IPS DF 4.7 (cell line): ENCODE measurements around the gene ANXA4.
A peak's percentile ranks its signal among the peaks of the same experiment; 100 is the strongest.
"Not testable (repeated sequence)": the region's sequence is repeated elsewhere in the genome, so short reads cannot be mapped to it uniquely, and the experiment has no call there.

Experiments
- DNase-seq: peaks from one replicate; pipeline ENCODE4 v3.0.0-alpha.2; 2013; ENCODE audit warnings: low spot score; ENCODE audit errors: extremely low read depth

Gene ANXA4

GRCh38 chr2:69804416-69804815 lies 62.5 kb downstream of the ANXA4 start:
- DNase-seq = no peak

DNA sequence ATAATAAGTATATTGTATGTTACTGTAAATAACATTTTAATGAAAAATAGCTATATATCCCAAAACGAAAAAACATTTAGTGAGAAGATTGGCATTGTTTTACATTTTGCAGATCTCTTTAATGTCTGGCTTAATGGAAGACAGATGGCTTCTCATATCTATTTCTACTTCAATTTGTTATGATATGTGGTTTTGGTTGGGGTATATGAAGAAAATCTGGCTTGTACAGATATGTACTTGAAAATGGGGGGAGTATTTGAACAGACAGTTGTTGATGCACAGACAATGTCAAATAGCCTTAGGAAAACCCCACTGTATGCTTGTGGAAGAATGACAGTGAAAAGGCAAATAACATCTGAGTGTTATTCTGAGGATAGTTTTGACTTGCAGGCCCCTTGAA lies 64.0 kb downstream of the ANXA4 start:
- no peak for DNase-seq

GRCh38 chr2:69807821-69808540 lies 66.0 kb downstream of the ANXA4 start:
- no peak for DNase-seq

- no peak for DNase-seq
Observed at GRCh38 chr2:69810550-69810949, 68.6 kb downstream of the ANXA4 start.

- DNase-seq = no peak
Observed at GRCh38 chr2:69811018-69811417, 69.1 kb downstream of the ANXA4 start.

GRCh38 chr2:69811591-69811990 lies 69.7 kb downstream of the ANXA4 start:
- DNase-seq = no peak

- no peak for DNase-seq
Observed at GRCh38 chr2:69815717-69816116, 73.8 kb downstream of the ANXA4 start.

DNA sequence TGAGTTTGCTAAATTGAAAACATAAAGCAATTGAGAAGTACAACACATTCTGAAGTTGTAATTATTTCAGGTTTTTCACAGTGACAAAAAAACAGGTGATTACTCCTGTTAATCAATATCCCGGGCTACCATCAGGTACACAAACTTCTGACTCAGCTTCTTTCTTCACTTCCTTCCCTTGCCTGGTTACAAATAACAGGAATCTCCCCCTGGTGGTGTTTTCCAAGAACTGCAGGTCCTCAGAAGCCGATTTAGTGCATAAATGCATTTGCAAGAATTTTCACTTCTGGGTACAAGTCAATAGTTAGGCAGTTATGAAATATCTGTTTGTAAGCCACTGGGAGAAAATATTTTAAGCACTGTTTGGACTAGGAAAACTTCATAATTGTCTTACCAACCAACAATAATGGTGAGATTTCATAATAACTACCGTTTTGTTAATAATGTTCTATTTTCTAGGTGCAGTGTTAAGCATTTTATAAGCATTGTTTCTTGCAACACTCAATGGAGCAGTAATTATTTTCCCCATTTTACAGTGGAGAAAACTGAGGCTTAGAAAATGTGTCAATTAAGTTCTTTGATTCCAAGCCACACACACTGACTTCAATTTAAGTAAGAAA lies 75.1 kb downstream of the ANXA4 start:
- peak; percentile 46 for DNase-seq

- DNase-seq = no peak
Observed at GRCh38 chr2:69817729-69818501, 76.0 kb downstream of the ANXA4 start.

DNA sequence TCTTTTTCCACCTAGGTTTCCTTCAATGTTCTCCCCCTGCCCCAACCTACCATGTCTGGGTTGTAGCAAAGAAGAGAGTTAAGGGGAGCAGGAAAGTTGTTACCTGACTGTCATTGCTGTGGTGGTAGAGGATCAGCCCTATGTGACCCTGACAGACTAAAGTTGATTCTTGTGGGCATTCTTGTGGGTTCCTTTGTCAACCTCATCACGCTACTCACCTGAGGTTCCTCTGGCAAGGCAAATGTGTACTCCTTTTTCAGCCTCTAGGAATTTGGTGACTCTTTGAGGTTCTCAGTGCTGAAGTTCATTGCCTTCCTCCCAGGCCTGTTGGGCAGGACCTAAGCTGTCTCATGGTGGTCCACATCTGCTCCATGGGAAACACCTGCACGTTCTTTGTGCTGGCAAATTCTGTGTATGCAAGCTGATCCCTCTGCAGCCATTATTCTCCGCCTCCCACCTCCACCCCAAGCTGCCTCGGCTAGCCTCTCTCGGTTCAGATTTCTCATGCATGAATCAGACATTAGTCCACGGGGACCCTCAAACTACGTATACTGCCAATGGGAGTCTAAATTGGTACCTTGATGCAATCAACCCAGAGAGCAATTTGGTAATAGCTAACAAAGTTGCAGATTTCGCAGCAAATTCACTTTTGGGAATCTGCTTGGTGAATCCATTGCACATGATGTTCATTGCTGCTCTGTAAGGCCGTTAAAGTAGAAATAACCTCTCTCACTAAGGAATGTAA lies 86.0 kb downstream of the ANXA4 start:
- DNase-seq = no peak

GRCh38 chr2:69828938-69829255 lies 87.0 kb downstream of the ANXA4 start:
- DNase-seq = peak; percentile 14

- peak; percentile 91 for DNase-seq
Observed at GRCh38 chr2:69829256-69830044, 87.5 kb downstream of the ANXA4 start, which contains the start of gene GMCL1. Gene GMCL1, plus strand, starts transcription at chr2:69829660. Its CDS starts 233 bp downstream, at chr2:69829893.

DNA sequence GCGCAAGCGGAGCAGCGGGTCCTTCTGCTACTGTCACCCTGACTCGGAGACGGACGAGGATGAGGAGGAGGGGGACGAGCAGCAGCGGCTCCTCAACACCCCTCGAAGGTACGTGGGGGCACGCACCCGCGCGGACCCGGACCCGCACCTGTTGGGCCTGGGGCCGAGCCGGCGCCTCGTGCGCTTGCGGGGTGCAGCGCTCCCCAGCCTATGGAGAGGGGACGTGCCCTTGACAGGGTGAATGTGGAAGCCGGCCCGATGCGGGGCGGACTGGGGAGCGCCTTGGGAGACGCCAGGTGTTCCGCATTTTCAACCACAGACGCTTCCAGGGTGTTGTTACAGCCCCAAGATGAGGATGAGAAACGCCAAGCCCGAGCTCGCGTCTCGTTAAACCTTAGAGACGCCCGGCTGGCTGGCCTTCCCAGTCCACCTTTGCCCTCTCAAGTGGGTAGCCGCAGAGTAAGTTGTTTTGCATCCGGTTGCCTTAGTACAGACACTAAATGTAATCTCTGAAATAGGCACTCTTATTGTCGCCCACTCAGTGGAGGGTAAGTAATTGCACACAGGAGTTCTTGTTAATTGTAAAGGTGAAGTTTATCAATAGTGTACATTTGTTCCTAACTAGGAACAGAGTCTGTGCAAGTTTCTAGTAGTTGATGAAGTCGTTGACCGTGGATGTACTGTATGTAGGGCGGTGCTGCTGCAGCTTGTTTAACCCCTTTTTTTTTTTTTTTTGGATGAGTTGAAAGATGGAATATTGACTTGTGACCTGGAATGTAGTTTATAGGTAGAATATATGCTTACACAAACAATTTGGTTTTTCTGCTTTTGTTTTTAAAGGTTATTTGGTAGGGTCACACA lies 88.3 kb downstream of the ANXA4 start:
- DNase-seq = no peak

GRCh38 chr2:69830906-69831241 lies 88.9 kb downstream of the ANXA4 start:
- not testable (repeated sequence) for DNase-seq

DNA sequence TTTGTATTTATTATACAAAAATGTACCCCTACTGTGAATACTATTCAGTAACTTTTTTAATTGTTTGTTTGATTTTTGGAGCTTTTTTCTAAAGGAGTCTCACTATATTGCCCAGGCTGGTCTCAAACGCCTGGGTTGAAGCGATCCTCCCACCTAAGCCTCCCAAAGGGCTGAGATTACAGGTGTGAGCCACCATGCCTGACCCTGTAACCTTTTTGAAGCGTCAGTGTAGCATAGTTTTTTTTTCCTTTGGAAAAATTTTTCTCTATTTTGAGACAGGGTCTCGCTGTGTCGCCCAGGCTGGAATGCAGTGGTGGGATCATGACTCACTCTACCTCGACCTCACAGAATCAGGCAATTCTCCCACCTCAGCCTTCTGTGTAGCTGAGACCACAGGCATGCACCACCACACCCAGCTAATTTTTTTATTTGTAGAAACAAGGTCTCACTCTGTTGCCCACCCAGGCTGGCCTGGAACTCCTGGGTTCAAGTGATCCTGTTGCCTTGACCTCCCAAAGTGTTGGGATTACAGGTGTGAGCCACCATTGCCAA lies 89.5 kb downstream of the ANXA4 start:
- no peak for DNase-seq

GRCh38 chr2:69833752-69834151 lies 91.8 kb downstream of the ANXA4 start:
- DNase-seq = no peak

GRCh38 chr2:69835666-69836065 lies 93.7 kb downstream of the ANXA4 start:
- DNase-seq = no peak

DNA sequence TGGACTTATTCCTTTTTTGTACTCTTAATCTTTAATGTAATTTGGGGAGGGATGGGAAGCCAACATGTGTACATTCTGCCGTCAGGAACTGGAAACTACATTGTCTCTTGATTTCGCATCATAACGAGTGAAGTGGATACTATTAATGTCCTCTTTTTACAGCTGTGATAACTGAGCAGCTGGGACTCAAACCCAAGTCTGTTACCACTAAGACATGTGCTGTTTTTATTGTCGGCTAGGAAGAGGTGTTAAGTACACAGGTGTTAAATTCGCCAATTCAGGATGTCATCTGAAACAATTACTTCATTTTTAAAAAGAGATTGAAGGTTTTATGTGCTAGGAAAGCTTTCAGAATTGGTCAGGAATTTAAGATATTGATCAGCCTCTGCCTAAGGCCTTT lies 94.4 kb downstream of the ANXA4 start:
- DNase-seq = no peak

DNA sequence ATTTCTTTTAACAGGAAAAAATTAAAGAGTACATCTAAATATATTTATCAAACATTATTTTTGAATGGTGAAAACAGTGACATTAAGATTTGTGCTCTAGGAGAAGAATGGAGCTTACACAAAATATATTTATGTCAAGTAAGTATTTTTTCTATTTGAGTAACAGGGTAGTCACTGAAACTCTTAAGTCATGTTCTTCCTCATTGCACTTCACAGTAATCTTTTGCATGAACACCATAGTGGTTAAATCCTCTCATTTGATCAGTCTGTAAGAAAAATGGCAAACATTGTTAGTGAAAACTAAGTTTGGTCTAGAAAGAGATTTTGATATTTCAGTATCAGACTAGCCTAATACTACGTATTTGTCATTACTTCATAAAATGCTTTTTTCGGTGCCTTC lies 95.6 kb downstream of the ANXA4 start:
- no peak for DNase-seq

GRCh38 chr2:69843993-69844392 lies 102.1 kb downstream of the ANXA4 start:
- no peak for DNase-seq
